HG02571 (cell line): ENCODE results near the gene IMPDH2.

ENCODE experiments used
- ATAC-seq: cut with Tn5 transposase; IDR thresholded peaks from one replicate; pipeline ENCODE4 v1.9.1; 2021; ENCODE audit warnings: mild to moderate bottlenecking, moderate library complexity; ENCODE audit not compliant: unreplicated experiment

Gene IMPDH2

DNA sequence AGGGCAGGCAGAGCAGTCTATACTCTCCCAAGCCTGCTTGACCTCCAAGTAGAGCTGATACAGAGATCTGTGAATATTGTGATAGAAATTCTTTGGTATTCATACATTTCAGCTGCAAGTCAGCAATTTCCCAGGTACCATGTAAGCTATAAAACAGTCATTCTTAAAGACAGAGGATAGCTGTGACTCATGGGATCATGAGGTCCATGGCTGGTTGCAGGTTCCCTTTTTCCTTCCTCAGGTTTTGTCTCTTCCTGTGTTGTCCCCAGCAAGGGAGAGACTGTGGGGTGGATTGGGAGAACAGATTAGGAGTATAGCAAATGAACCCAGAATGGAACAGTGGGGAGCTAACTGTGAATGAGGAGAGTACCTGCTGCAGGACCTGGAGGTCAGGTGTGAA lies 44.5 kb downstream of the IMPDH2 start:
- no peak for ATAC-seq

- no peak for ATAC-seq
These were observed 46.1 kb downstream of the IMPDH2 start for GRCh38 chr3:48983096-48983495.

- no peak for ATAC-seq
These were observed 46.5 kb downstream of the IMPDH2 start for GRCh38 chr3:48982686-48983085.

GRCh38 chr3:48982016-48982415 lies 47.2 kb downstream of the IMPDH2 start:
- ATAC-seq: no peak

DNA sequence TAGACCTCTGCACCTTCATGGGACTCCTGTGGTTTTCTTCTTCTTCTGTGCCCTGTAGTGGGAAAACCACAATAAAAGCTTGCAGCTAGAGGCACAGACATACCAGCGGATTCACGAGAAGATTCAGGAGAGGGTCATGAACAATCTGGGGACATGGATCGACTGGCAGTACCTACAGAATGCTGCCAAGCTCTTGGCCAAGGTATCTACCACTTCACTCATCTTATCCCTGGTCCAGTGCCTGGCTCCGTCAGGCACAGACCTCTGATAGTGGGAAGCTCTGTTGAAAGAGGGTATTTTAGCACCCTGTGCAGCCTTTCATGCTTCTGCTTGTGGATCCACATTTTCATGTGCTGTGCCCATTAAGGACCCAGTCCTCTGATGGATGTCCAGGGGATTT lies 48.9 kb downstream of the IMPDH2 start:
- no peak for ATAC-seq

GRCh38 chr3:48979451-48979850 lies 49.7 kb downstream of the IMPDH2 start:
- no peak for ATAC-seq
